NCI-H2171 (cell line): Measurements from ENCODE around the gene NPM1.

Experiments
- DNase-seq: peaks from one replicate; lab custom pipeline; 2025; lab: John Stamatoyannopoulos, UW

Gene NPM1

DNA sequence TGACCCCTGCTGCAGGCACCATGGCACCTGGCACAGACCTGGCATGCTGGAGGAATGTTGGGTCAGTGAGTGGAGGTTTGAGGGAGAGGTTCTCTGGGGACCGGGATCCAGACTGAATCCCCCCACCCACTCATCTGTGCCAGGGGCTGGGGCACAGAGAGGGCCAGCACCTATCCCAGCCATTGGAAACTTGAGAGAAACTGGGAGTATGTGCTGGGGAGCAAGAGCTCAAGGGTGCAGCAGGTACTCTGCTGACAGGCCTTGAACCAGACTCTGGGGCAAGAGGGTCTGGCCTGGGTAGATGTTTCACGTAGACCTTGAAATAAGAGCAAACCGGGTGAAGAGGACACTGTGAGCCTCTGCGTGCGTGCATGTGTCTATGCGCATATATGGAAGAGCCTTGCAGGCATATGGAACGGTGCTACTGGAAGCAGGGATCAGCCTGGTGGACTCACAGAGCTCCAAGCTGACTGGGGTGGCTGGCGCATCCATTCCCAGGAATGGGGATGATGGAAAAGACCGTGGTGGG lies 40.6 kb downstream of the NPM1 start:
- no peak for DNase-seq

DNA sequence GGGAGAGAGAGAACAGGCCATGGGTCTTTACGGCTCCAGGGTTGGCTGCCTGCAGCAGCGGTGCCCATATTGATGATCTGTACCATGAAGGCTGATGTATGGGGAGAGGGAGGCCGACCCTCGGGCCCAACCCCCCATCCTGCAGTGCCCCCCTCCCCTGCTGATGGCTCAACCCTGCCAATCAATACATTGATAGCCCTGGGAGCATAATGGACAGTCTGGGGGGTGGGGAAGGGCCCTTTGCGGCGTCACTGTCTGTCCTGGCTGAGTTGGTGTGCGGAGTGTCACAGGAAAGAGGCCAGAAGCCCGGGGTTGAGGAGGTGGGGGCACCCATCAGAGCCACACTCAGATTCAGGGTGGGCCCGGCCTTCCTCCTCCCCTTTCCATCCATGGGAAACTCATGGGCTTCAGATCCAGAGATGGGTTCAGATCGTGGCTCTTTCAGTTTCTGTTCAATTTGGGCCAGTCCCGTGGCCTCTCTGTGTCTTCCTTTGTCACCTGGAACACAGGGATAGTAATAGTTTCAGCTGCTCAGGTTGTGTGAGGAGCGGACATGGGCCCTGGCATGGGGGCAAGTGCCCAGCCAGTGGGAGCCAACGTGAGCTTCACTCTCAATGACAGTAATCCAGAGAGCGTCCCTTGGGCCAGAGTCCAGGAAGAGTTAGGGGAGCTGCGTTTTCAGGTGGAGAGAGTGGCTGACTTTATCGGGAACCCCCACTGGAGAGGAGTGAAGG lies 41.3 kb downstream of the NPM1 start:
- no peak for DNase-seq

- DNase-seq: no peak
Measured at GRCh38 chr5:171429543-171429910, 41.9 kb downstream of the NPM1 start.

DNA sequence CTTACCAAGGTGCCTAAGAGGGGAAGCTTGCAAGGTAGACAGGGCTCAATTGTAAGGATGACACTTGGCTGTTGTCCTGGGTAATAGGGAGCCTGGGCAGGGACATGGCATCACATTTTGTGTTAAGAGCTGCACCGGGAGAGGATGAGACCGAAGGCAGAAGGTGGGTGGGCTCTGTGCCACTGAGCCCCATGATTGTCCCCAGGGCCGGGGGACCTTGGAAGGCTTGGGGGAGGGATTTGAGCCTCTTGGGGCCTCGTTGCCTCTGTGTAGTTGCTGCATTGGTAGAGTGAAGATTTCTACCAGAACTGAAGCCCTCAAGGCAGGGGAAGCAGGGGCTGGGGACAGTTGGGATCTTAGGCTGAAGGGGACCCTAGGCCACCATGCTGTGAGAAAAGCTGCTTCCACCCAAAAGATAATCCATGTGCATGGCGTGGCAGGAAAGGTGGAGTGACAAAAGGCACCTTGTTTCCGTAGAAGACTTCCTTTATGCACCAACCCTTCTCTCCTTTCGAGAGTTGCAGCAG lies 43.7 kb downstream of the NPM1 start:
- no peak for DNase-seq

DNA sequence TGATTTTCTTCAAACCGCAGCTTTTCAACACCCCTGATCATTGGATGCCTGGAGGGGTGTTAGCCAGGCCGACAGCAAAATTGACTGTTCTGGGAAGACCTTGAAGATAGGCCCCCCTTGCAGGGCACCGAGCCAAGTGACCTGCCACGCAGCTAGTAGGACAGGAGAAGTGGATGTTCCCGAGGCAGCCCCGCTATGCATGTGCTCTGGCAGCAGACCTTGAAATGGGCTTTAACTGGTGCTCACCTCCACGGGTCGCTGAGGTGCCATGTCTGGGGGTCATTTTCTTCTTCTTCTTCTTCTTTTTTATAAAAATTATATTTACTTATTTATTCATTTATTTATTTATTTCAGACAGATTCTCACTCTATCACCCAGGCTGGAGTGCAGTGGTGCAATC lies 44.4 kb downstream of the NPM1 start:
- no peak for DNase-seq

DNA sequence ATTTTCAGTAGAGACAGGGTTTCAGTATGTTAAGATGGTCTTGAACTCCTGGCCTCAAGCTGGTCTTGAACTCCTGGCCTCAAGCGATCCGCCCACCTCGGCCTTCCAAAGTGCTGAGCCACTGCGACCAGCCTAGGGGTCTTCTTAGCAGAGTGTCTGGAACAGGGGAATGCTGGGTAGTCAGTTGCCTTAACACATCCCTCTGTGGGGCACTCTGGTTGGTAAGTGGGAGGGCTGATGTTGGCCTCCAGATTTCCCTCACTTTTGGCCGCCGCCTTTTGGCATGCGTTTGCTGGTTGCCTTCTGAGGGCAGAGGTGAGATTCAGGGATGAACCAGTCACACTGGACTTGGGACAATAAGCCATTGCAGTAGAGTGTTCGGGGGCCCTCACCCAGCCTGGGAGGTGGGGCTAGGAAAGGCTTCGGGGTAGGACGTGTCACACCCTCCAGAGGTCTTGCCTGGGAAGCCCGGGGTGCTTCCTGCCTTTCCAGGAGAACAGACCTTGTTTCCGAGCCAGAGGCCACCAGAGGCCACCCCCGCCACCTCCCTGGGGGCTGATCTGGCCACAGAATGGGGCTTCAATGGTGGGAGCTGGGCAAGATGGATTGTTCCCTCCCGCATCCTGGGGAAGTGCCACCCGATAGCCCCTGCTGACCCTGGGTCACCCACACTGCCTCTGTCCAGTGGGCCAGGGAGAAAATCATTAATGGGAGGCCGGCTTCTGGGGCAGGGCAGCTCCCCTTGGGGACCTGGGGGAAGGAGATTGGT lies 45.1 kb downstream of the NPM1 start:
- DNase-seq: no peak

DNA sequence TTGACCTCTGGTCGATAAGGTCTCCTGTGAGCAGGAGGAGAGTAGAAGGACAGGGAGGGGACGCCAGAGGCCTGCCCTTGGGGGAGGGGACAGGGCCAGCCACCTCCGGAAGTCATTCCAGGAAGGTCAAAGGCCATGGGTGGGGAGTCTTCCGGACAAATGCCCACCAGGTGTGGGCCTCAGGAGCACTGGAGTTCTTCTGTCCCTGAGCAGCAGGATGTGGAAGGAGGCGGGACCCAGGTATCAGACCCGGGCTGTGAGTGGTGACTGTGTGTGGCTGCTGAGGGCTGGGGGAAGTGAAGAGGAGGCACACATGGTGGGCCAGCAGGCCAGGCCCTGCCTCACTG lies 45.7 kb downstream of the NPM1 start:
- no peak for DNase-seq

DNA sequence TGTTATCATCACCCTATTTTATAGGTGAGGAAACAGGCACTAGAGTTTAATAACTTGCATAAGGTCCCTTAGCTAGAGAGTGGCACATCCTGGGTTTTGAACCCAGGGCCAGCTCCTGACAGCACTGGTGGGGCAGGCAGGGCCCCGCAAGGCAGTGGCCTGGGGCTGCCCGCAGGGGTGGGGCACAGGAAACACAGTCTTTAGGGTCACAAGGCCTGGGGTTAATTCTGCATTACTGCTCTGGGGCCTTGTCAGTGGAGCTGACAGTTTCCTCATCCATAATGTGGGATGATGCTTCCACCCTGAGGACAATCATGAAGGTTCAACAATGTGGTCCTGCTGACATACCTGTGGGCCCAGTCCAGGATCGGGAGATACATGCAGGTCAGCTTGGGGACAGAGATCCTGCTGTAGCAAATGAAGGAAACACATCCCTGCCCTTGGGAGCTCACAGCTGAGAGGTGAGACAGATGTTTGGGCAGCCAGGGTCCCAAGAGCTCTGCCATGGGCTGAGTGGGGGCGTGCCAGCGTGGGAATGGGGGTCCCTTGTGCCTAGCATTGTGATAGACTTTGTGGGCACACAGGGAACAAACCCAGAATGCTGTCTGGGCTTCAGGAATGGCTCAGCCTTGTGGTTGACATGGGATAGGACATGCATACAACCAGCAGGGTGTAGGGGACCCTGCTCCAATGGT lies 46.5 kb downstream of the NPM1 start:
- DNase-seq: no peak

DNA sequence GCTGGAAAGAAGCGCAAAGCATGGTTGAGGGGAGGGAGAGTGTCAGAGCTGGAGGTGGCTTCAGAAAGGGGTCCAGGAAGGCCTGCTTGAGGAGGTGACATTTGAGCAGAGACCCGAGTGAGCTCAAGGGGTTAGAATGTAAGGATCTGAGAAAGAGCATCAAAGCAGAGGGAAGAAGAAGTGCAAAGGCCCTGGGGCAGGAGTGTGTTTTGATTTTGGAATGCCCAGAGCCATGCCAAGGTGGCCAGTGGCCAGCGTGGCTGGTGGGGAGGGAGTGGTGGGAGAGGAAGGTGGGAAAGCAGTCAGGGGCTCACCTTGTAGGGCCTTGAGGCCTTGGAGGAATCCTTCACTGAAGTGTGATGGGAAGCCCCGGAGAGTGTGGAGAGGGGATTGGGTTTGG lies 47.2 kb downstream of the NPM1 start:
- no peak for DNase-seq

DNA sequence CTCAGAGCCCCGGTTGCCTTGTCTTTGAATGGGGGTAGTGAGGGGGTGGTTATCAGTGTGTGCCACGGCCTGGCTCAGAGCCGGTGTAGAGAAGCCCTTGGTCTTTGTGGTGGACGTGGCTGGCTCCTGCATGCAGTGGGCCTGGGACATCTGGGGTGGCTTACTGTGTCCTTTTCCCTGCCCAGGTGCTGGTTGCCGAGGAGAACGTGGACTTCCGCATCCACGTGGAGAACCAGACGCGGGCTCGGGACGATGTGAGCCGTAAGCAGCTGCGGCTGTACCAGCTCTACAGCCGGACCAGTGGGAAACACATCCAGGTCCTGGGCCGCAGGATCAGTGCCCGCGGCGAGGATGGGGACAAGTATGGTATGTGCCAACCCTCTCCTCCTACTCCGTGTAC lies 48.3 kb downstream of the NPM1 start:
- no peak for DNase-seq

- DNase-seq: no peak
Measured at GRCh38 chr5:171436804-171437285, 49.2 kb downstream of the NPM1 start.

DNA sequence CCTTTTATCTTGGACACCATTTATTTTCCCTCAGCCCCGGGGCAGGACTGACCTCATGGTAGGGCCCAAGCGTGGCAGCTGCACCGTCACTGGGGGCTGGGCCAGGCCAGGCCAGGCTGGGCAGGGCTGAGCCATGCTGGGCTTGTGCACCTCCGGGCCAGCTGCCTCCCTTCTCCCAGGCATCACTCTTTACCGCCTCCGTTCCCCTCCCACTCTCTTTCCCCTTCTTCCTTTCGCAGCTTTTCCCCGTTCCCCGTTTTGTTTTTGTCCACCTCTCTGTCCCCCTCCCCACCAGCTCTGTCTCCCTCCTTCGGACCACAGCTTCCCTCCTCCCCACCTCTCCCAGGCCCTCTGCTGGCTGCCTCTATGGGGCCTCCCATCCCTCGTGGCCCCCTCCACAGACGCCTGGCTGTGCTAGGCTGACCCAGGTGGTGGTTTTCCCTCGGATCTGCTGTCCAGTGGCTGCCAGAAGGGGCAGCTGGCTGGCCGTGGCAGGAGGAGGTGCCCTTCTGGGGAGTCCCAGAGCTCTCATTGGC lies 49.7 kb downstream of the NPM1 start:
- no peak for DNase-seq

- DNase-seq: no peak
Measured at GRCh38 chr5:171438738-171439137, 51.1 kb downstream of the NPM1 start.

- DNase-seq: no peak
Measured at GRCh38 chr5:171441246-171441791, 53.7 kb downstream of the NPM1 start.

DNA sequence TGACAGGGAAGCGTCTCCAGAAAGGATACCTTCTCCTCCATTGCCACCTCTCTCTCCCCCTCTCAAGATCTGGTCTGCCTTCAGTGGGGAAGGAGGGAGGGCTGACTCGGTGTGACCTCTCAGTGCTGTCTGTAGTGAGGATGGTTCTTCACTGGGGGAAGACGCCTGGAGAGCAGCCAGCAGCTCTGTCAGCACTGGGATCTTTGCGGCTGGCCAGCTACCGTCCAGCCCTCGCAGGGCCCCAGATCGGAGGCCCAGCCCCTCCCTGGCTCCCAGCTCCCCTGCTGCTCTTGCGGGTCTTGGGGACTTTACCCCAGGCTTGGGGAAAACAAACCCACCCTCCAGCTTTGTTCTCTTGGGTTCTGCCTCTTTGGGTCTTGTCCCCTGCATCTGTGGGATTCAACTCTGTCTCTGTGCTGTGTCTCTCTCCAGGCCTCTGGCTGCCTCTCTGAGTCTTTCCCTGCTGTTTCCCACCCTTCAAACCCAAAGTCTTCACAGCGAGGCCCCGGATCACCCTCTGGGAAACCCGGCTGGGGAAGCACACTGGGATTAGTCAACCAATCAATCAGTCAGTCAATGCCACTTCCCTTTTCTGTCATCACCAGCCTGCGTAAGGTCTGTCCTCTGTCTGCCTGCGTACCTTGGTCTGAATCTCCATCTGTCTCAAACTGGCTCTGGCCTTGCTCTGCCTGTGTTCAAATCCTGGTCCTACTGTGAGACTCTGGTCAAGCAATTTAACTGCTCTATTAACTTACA lies 54.8 kb downstream of the NPM1 start:
- no peak for DNase-seq

DNA sequence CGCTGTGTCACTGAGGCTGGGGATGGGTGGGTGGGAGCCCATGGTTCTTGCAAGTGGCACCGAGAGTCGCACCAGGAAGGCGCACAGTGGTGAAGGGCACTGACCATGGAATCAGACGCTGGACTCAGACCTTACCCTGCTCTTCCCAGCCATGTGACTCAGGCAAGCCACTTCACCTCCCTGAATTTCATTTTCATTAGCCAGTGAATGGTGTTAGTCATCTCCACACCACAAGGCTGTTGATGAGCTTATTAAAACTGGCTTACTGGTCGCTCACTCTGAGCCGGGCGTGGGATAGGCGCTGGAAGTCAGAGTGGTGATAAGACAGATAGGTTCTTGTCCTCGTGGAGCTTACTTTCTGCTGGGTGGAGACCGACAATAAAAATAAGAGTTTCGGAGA lies 56.9 kb downstream of the NPM1 start:
- no peak for DNase-seq

DNA sequence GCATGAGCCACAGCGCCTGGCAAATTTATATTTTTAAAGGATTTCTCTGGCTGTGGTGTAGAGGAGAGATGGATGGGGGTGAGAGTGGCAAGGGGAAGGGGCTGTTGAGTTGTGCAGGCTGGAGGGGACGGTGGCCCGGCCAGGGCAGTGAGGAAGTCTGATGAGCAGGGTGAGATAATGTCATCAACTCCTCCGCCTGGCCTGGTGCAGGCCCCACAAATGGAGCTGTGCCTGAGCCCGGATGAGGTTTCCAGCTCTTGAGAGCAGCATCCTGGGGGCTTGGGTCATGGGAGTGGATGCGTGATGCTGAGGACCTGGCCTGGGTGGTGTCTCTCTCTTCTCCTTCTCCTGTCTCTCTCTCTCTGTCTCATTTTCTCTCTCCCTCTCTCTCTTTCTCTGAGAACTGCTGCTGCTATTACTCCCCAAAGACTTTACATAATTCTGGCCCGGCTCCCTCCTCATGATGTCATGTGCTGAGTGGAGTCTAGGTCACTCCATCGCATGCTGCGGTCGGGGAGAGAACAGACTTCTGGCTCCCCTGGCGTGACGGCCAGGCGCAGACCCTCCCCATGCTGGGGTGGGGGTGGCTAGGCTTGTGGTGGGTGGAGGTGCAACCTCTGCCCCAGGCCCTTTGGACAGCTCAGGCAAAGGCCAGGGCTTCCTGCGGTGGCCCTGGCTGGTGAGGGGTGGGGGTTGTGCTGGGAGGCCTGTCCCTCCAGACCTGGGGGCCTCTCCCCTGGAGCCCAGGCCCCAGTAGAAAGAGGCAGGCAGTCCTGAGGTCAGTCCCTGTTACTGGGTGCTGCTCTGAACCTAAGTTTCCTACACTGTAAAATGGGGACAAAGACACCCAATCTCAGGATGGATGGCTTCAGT lies 58.2 kb downstream of the NPM1 start:
- DNase-seq: no peak

DNA sequence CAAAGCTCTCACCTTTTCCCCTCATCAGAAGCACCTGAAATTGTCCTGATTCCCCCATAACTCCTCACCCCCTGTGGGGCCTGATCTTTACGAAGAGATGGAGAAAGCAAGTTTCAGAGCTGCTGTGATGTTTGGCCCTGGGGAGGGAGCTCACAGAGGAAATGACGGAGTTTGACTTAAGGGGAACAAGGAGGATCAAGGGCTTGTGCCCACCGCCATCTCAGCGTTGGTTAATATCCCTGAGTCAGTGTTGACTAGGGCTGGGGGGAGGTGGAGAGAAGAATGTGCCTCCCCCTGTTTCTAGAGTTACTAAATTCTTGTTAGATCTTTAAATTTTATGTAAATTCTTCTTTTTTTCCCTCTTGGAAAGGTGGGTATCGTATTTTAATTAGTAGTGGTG lies 59.6 kb downstream of the NPM1 start:
- DNase-seq: no peak

GRCh38 chr5:171449426-171449825 lies 61.8 kb downstream of the NPM1 start:
- DNase-seq: no peak
